DOHH2 (cell line): ENCODE results near the gene PPP2R2C.

Experiments
- H3F3A ChIP-seq: fragments of 200-600 bp; sonication (generic), shearing (Covaris generic); 2 replicates; pipeline ENCODE4 v1.6.0; 2016; ENCODE audit warnings: antibody characterized with exemption, mild to moderate bottlenecking; ENCODE audit not compliant: control insufficient read depth, insufficient read depth
- H3K27ac ChIP-seq: fragments of 200-600 bp; sonication (generic); 2 replicates; pipeline ENCODE4 v1.5.1; 2014; ENCODE audit warnings: low read depth, mild to moderate bottlenecking, low read length, moderate library complexity
- H3K27me3 ChIP-seq: fragments of 200-600 bp; sonication (generic); 2 replicates; pipeline ENCODE4 v1.6.1; 2014; ENCODE audit warnings: mild to moderate bottlenecking, low read length, mixed read lengths; ENCODE audit not compliant: control insufficient read depth
- H3K36me3 ChIP-seq: fragments of 200-600 bp; sonication (generic); 2 replicates; pipeline ENCODE4 v1.6.1; 2014; ENCODE audit warnings: mild to moderate bottlenecking, low read length, moderate library complexity, mixed read lengths; ENCODE audit not compliant: control insufficient read depth
- H3K4me1 ChIP-seq: fragments of 200-600 bp; sonication (generic); 2 replicates; pipeline ENCODE4 v1.6.1; 2014; ENCODE audit warnings: mild to moderate bottlenecking, low read length, mixed read lengths; ENCODE audit not compliant: control insufficient read depth
- H3K4me2 ChIP-seq: fragments of 200-600 bp; sonication (generic); 2 replicates; pipeline ENCODE4 v1.6.0; 2014; ENCODE audit warnings: mild to moderate bottlenecking, low read length, moderate library complexity
- H3K4me3 ChIP-seq: fragments of 200-600 bp; sonication (generic); 2 replicates; pipeline ENCODE4 v1.5.1; 2014; ENCODE audit warnings: mild to moderate bottlenecking, low read length, mixed read lengths
- H3K79me2 ChIP-seq: fragments of 200-600 bp; sonication (generic); 2 replicates; pipeline ENCODE4 v1.6.1; 2014; ENCODE audit warnings: mild to moderate bottlenecking, low read length, mixed read lengths; ENCODE audit not compliant: control insufficient read depth
- H3K9me2 ChIP-seq: fragments of 200-600 bp; sonication (generic); replicated peaks from 2 replicates; pipeline ENCODE4 v1.6.1; 2014; ENCODE audit warnings: mild to moderate bottlenecking, low read length, mixed read lengths; ENCODE audit not compliant: control insufficient read depth
- H3K9me3 ChIP-seq: fragments of 200-600 bp; sonication (generic); 2 replicates; pipeline ENCODE4 v1.6.1; 2014; ENCODE audit warnings: antibody characterized with exemption, low read length, mixed read lengths; ENCODE audit not compliant: control insufficient read depth, insufficient read depth
- H4K20me1 ChIP-seq: fragments of 200-600 bp; sonication (generic); 2 replicates; pipeline ENCODE4 v1.6.0; 2014; ENCODE audit warnings: low read depth, mild to moderate bottlenecking, antibody characterized with exemption, low read length, moderate library complexity; ENCODE audit not compliant: control insufficient read depth, insufficient read depth
- CTCF ChIP-seq: fragments of 200-600 bp; sonication (generic); IDR thresholded peaks from one replicate; pipeline ENCODE4 v1.5.1; 2014; ENCODE audit warnings: antibody characterized with exemption, mild to moderate bottlenecking, low read depth, low read length; ENCODE audit not compliant: poor library complexity, severe bottlenecking
- EZH2phosphoT487 ChIP-seq: fragments of 200-600 bp; sonication (generic); IDR thresholded peaks from 2 replicates; pipeline ENCODE4 v1.6.1; 2017; ENCODE audit warnings: borderline replicate concordance, mild to moderate bottlenecking, antibody characterized with exemption, low read length, moderate library complexity, mixed read lengths

Gene PPP2R2C

GRCh38 chr4:6270636-6271121 lies 201.7 kb downstream of the PPP2R2C start:
- no peaks in the 10 kb centered on the region for H3F3A ChIP-seq
- H3K9me2 ChIP-seq, result no peaks in the 10 kb centered on the region
- H3K4me1 ChIP-seq, result peaks cover 23% of the 10 kb centered on the region
- no peak for TF ChIP-seq EZH2phosphoT487
- no peak for TF ChIP-seq CTCF
- no peak overlapping the region for H3K4me3 ChIP-seq
- no peaks in the 10 kb centered on the region for H3K9me3 ChIP-seq
- no peaks in the 10 kb centered on the region for H3K36me3 ChIP-seq
- no peak overlapping the region for H3K4me2 ChIP-seq
- H3K27ac ChIP-seq, result no peak overlapping the region
- no peaks in the 10 kb centered on the region; the same call in 1 of the 2 replicates for H4K20me1 ChIP-seq
- H3K27me3 ChIP-seq, result peaks cover 3% of the 10 kb centered on the region; the same call in 1 of the 2 replicates
- no peaks in the 10 kb centered on the region for H3K79me2 ChIP-seq
